ENCODE measurements around the gene MTMR4. TPM values are rescaled to one million over a fixed set of nuclear protein-coding genes. Genes with fewer than 3 reads are reported as not detected.
"Not testable (repeated sequence)": the region's sequence is repeated elsewhere in the genome, so short reads cannot be mapped to it uniquely, and the experiment has no call there.

MTMR4 gene
- total RNA-seq, 1 donor from 2014 or later: 11.3 TPM

GRCh38 chr17:58503134-58503533 is 11.3 kb downstream of the MTMR4 start:
- DNase-seq; intact Hi-C loops (cut with DNase I); ATAC-seq (ENCODE audit: poor library complexity): not testable (repeated sequence)

DNA sequence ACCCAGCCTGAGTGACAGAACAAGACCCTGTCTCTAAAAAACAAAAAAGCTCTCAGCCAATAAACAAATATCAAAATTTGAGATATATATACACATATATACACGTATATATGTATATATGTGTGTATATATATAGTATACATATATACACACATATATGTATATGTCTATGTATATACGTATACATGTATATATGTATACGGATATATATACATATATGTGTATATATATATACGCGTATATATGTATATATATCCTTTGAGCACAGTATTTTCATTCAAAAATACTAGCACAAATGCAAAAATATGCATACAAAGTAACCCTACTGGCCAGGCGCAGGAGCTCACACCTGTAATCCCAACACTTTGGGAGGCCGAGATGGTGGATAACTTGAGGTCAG is 13.0 kb downstream of the MTMR4 start:
- intact Hi-C loops (cut with DNase I): no loop called here
- ATAC-seq (ENCODE audit: poor library complexity): no peak

GRCh38 chr17:58498177-58498828 is 16.1 kb downstream of the MTMR4 start:
- intact Hi-C loops (cut with DNase I): no loop called here
- DNase-seq (no peak), ATAC-seq (ENCODE audit: poor library complexity) (no peak)

More for the DNA sequence above, 13.0 kb downstream of the MTMR4 start:
- no peak for DNase-seq

DNA sequence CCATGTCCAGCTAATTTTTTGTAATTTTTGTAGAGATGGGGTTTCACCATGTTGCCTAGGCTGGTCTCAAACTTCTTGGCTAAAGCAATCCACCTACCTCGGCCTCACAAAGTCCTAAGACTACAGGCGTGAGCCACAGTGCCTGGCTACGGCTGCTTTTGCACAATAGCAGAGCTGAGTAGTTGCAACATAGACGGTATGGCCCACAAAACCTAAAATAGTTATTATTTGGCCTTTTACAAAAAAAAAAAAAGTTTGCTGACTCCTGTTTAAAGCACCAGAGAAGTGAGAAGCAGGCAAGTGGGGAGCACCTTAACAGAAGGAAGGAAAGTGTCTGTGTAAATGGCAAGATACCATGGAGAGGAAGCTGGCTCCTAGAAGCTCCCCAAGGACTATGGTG is 20.9 kb downstream of the MTMR4 start:
- intact Hi-C loops (cut with DNase I): no loop called here
- DNase-seq: no peak
- no peak for ATAC-seq (ENCODE audit: poor library complexity)

DNA sequence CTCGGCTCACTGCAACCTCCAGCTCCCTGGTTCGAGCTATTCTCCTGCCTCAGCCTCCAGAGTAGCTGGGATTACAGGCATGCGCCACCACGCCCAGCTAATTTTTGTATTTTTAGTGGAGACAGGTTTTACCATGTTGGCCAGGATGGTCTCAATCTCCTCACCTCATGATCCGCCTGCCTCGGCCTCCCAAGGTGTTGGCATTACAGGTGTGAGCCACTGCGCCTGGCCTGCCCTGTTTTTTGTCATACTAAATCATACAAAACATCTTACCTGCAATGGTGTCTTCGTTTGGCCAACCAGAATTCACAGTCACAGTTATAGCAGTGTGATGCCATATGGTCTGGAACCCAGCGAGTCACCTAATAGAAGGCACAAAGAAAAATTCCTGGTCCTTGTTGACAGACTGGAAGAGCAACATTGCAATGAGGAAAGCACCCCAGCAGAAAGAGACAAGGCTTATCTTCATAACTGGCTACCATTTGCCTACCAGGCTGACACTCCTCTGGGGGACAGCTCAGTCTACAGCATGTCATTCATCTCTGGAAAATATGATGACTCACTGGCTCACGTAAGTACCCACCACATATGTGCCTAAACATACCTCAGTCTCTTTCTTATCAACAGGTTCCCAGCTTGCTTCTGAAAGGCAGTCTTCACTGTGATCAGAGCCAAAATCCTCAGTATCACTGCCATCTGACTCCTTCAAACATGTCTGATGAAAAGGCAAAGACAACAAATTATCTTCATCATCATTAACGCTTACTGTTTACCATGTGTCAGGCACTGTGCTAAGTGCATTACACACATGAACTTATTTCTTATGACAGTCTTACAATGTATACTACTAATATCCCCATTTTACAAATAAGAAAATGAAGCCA is 22.0 kb downstream of the MTMR4 start:
- ATAC-seq (ENCODE audit: poor library complexity) (no peak), DNase-seq (no peak)
- intact Hi-C loops (cut with DNase I): no loop called here

GRCh38 chr17:58491510-58492045 is 22.9 kb downstream of the MTMR4 start:
- DNase-seq: no peak
- intact Hi-C loops (cut with DNase I): no loop called here
- no peak for ATAC-seq (ENCODE audit: poor library complexity)

DNA sequence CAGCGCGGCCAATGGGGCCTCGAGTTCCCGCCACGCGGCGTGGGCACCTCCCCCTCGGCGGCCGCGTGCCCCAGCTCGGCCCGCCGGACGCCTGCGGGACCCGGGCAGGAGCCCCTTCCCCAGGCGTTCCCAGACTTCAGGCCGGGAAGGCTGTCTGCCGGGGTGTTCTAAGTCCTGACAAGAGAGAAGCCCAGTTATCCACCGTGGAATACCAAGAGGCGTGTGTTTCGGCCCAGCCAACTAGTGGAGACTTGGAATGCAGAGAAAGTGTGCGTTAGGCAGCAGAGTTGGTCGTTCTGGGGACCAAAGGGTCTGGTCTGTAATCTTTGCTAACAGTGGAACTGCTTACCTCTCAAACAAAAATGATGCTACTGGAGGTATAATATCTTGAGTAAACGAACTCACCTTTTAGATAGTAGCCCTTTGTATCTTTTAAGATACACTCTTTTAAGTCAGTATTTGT is 26.0 kb downstream of the MTMR4 start:
- no peak for ATAC-seq (ENCODE audit: poor library complexity)
- intact Hi-C loops (cut with DNase I): no loop called here

GRCh38 chr17:58487589-58488427 is 26.6 kb downstream of the MTMR4 start, which contains the start of gene HSF5:
HSF5 (minus strand) TSS chr17:58488408; CDS start chr17:58488274, 134 bp downstream.
- ATAC-seq (ENCODE audit: poor library complexity): peak; percentile 51
- DNase-seq: peak; percentile 66
- intact Hi-C loops (cut with DNase I): no loop called here

More for the DNA sequence above, 26.0 kb downstream of the MTMR4 start:
- DNase-seq: no peak

DNA sequence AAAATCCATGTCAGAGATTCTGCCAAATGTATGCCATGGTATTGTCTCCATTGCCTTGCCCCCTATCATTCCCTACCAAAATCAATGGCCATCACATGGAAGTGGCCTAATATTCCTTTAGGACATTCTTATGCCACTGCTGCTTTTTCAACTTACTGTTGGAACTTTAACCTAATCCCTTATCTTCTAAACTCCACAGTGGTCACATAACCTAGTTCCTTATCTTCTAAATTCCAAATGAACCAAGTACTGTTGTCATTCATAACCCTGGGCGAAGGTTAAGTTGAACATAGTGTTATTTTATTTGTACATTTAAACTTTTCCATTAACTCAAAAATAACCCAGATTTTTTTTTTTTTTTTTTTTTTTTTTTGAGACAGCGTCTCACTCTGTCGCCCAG is 29.8 kb downstream of the MTMR4 start:
- intact Hi-C loops (cut with DNase I): no loop called here
- ATAC-seq (ENCODE audit: poor library complexity) (no peak), DNase-seq (no peak)

DNA sequence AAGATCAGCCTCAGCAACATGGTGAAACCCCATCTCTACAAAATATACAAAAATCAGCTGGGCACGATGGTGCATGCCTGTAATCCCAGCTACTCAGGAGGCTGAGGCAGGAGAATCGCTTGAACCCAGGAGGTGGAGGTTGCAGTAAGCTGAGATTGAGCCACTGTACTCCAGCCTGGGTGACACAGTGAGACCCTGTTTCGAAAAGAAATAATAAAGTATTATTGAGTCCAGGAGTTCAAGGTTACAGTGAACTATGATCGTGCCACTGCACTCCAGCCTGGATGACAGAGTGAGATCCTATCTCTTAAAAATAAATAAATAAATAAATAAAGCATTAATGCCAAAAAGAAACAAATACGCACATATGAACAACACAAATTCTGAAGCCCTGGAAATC is 32.6 kb downstream of the MTMR4 start:
- intact Hi-C loops (cut with DNase I); DNase-seq; ATAC-seq (ENCODE audit: poor library complexity): not testable (repeated sequence)

GRCh38 chr17:58480090-58480489 is 34.3 kb downstream of the MTMR4 start:
- ATAC-seq (ENCODE audit: poor library complexity) (no peak), DNase-seq (no peak)
- intact Hi-C loops (cut with DNase I): no loop called here

- ATAC-seq (ENCODE audit: poor library complexity) (no peak), DNase-seq (no peak)
- intact Hi-C loops (cut with DNase I): no loop called here
Measured at GRCh38 chr17:58476812-58477211, 37.6 kb downstream of the MTMR4 start.

DNA sequence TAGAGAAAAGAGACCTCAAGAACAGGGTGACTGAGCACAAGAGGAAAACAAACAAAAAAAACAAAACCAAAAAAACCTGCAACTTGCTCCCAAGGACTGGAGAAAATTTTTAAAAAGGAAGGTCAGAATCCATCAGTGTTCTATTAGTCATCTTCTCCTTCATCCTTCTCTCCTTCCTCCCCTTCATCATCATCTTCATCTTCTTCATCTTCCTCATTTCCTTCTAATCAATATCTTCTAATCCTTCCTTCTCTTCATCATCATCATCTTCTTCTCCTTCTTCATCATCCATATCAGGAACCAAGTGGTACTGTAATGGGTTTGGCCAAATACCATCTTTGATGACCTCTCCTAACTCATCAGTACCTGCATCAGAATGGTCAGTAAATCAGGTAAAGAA is 38.5 kb downstream of the MTMR4 start:
- no peak for ATAC-seq (ENCODE audit: poor library complexity)
- intact Hi-C loops (cut with DNase I): no loop called here

GRCh38 chr17:58470356-58470755 is 44.1 kb downstream of the MTMR4 start:
- ATAC-seq (ENCODE audit: poor library complexity) (no peak), DNase-seq (no peak)
- intact Hi-C loops (cut with DNase I): no loop called here

More for the DNA sequence above, 38.5 kb downstream of the MTMR4 start:
- no peak for DNase-seq

DNA sequence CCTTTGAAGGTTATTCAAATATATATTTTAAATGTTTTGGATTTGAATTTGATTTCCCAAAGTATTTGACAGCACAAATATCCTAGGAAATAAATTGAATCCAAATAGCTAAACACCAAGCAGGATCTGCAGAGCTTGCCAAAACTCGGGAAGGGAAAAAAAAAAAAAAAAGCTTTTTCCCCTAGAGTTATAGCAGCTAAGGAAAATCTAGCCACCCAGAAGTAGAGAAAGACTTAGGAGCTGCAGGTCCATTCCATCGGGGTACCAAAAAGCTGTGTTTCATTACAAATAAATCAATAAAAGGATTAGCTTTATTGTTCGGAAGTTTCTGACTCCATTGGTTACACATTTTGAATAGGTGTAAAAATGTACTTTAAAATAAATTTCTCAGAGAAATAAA is 45.5 kb downstream of the MTMR4 start:
- no peak for ATAC-seq (ENCODE audit: poor library complexity)
- intact Hi-C loops (cut with DNase I): loop anchor here (10.0 kb wide), 1 partner anchor 64 kb away; no protein-coding TSS in a partner anchor
- DNase-seq: no peak

GRCh38 chr17:58455491-58455890 is 58.9 kb downstream of the MTMR4 start:
- DNase-seq: no peak
- no peak for ATAC-seq (ENCODE audit: poor library complexity)
- intact Hi-C loops (cut with DNase I): no loop called here

- intact Hi-C loops (cut with DNase I): no loop called here
- ATAC-seq (ENCODE audit: poor library complexity): no peak
- DNase-seq: no peak
Measured at GRCh38 chr17:58452738-58453137, 61.7 kb downstream of the MTMR4 start.
